ENCODE data around the gene DUSP8. TPM values are rescaled to one million over a fixed set of nuclear protein-coding genes. Genes with fewer than 3 reads are reported as not detected.
"Not testable (repeated sequence)": the region's sequence is repeated elsewhere in the genome, so short reads cannot be mapped to it uniquely, and the experiment has no call there.

The DUSP8 gene
- total RNA-seq, 4 donors from 2014 or later, result 2.5 to 18.4 (median 13.2) TPM

- DNase-seq, result no peak
- H3K27ac ChIP-seq, result no peak within 1 kb of the TSS
- no peak within 1 kb of the TSS for H3K4me3 ChIP-seq
- TF ChIP-seq CTCF (IDR thresholded peaks at IDR 0.05), result no peak
- TF ChIP-seq POLR2A (IDR thresholded peaks at IDR 0.05), result no peak
- H3K4me1 ChIP-seq, result peaks cover 0 to 3% (median 0%) of the 10 kb centered on the region in 4 donors
- no peaks in the 10 kb centered on the region for H3K36me3 ChIP-seq
- H3K9me3 ChIP-seq, result no peaks in the 10 kb centered on the region
- H3K27me3 ChIP-seq, result no peaks in the 10 kb centered on the region
These were observed 25.9 kb upstream of the DUSP8 start, which contains the start of gene KRTAP5-2 for GRCh38 chr11:1597994-1598380. Gene KRTAP5-2, minus strand, starts transcription at chr11:1598294. Its CDS starts 44 bp downstream, at chr11:1598250.

GRCh38 chr11:1597331-1597993, 25.4 kb upstream of the DUSP8 start:
- Histone ChIP-seq H3K4me3 (no peak overlapping the region), H3K27me3 (no peaks in the 10 kb centered on the region), H3K9me3 (no peaks in the 10 kb centered on the region), H3K36me3 (no peaks in the 10 kb centered on the region), H3K4me1 (peaks cover 0 to 3% (median 0%) of the 10 kb centered on the region in 4 donors), H3K27ac (no peak overlapping the region)
- no peak for TF ChIP-seq CTCF (IDR thresholded peaks at IDR 0.05)
- TF ChIP-seq POLR2A (IDR thresholded peaks at IDR 0.05), result no peak
- DNase-seq, result no peak

GRCh38 chr11:1596576-1597121, 24.6 kb upstream of the DUSP8 start:
- H3K27ac ChIP-seq, result peak overlapping the region in 2 of 4 donors; percentile 51 to 57
- H3K4me1 ChIP-seq, H3K27me3 ChIP-seq, H3K9me3 ChIP-seq, H3K4me3 ChIP-seq, H3K36me3 ChIP-seq: not testable (repeated sequence)
- DNase-seq, result peak in 2 of 3 donors; percentile 72 to 75

- not testable (repeated sequence) for H3K36me3 ChIP-seq, H3K9me3 ChIP-seq, H3K4me1 ChIP-seq, DNase-seq, H3K27me3 ChIP-seq, H3K4me3 ChIP-seq
- H3K27ac ChIP-seq, result peak overlapping the region in 3 of 4 donors; percentile 28 to 57 (median 51)
- peak in 1 of 2 donors; percentile 33 for TF ChIP-seq POLR2A (IDR thresholded peaks at IDR 0.05)
- TF ChIP-seq CTCF (IDR thresholded peaks at IDR 0.05), result peak in 1 of 6 experiments; percentile 1
These were observed 24.0 kb upstream of the DUSP8 start for GRCh38 chr11:1595994-1596575.

GRCh38 chr11:1592628-1593027, 20.6 kb upstream of the DUSP8 start:
- Histone ChIP-seq H3K4me1 (peaks cover 0 to 3% (median 0%) of the 10 kb centered on the region in 4 donors), H3K9me3 (no peaks in the 10 kb centered on the region), H3K36me3 (no peaks in the 10 kb centered on the region), H3K27ac (no peak overlapping the region), H3K4me3 (no peak overlapping the region), H3K27me3 (no peaks in the 10 kb centered on the region)
- DNase-seq, result no peak
- TF ChIP-seq POLR2A (IDR thresholded peaks at IDR 0.05), result no peak

- DNase-seq, result no peak
- H3K9me3 ChIP-seq, result no peaks in the 10 kb centered on the region
- no peak overlapping the region for H3K27ac ChIP-seq
- H3K4me3 ChIP-seq, result no peak overlapping the region
- H3K27me3 ChIP-seq, result no peaks in the 10 kb centered on the region
- H3K4me1 ChIP-seq, result no peaks in the 10 kb centered on the region
- H3K36me3 ChIP-seq, result no peaks in the 10 kb centered on the region
- TF ChIP-seq CTCF (IDR thresholded peaks at IDR 0.05) (no peak), POLR2A (IDR thresholded peaks at IDR 0.05) (no peak)
These were observed 17.9 kb upstream of the DUSP8 start for GRCh38 chr11:1589996-1590395.

- not testable (repeated sequence) for DNase-seq, H3K4me1 ChIP-seq
These were observed 17.3 kb upstream of the DUSP8 start for GRCh38 chr11:1589191-1589963.

More at GRCh38 chr11:1589191-1589963, 17.3 kb upstream of the DUSP8 start:
- not testable (repeated sequence) for H3K27me3 ChIP-seq, H3K9me3 ChIP-seq, H3K4me3 ChIP-seq, H3K27ac ChIP-seq, H3K36me3 ChIP-seq

All from Peyer's patch (tissue), 4 donors.